Karpas-422 (cell line): ENCODE data around the gene ST3GAL3. TPM values are rescaled to one million over a fixed set of nuclear protein-coding genes. Genes with fewer than 3 reads are reported as not detected.

ENCODE experiments used
- DNase-seq: peaks from one replicate; pipeline ENCODE4 v3.0.0-alpha.2; 2015
- H2AFZ ChIP-seq: fragments of 200-600 bp; sonication (generic); 2 replicates; pipeline ENCODE4 v1.6.1; 2014; ENCODE audit warnings: antibody characterized with exemption, low read length, mixed read lengths
- H3K27ac ChIP-seq: fragments of 200-600 bp; sonication (generic); 2 replicates; pipeline ENCODE4 v1.5.1; 2014; ENCODE audit warnings: mild to moderate bottlenecking, low read length, moderate library complexity
- H3K27me3 ChIP-seq: fragments of 200-600 bp; sonication (generic); 2 replicates; pipeline ENCODE4 v1.6.1; 2014; ENCODE audit warnings: low read length, mixed read lengths
- H3K36me3 ChIP-seq: fragments of 200-600 bp; sonication (generic); 2 replicates; pipeline ENCODE4 v1.6.1; 2014; ENCODE audit warnings: low read length, mixed read lengths; ENCODE audit not compliant: insufficient read depth
- H3K4me1 ChIP-seq: fragments of 200-600 bp; sonication (generic); 2 replicates; pipeline ENCODE4 v1.6.1; 2014; ENCODE audit warnings: mild to moderate bottlenecking, low read length, mixed read lengths
- H3K4me2 ChIP-seq: fragments of 200-600 bp; sonication (generic); 2 replicates; pipeline ENCODE4 v1.6.1; 2014; ENCODE audit warnings: low read length, low read depth, mild to moderate bottlenecking; ENCODE audit not compliant: poor library complexity, severe bottlenecking
- H3K4me3 ChIP-seq: fragments of 200-600 bp; sonication (generic); 2 replicates; pipeline ENCODE4 v1.5.1; 2014; ENCODE audit warnings: mild to moderate bottlenecking, antibody characterized with exemption, low read length, mixed read lengths
- H3K79me2 ChIP-seq: fragments of 200-600 bp; sonication (generic); 2 replicates; pipeline ENCODE4 v1.6.1; 2014; ENCODE audit warnings: mild to moderate bottlenecking, low read length, mixed read lengths
- H3K9ac ChIP-seq: fragments of 200-600 bp; sonication (generic); 2 replicates; pipeline ENCODE4 v1.6.0; 2014; ENCODE audit warnings: low read length
- H3K9me2 ChIP-seq: fragments of 200-600 bp; sonication (generic), shearing (Covaris generic); replicated peaks from 2 replicates; pipeline ENCODE4 v1.6.0; 2014; ENCODE audit warnings: mild to moderate bottlenecking, low read length, moderate library complexity; ENCODE audit not compliant: insufficient read depth
- H3K9me3 ChIP-seq: fragments of 300-700, 200-600 bp; sonication (generic); 2 replicates; pipeline ENCODE4 v1.6.1; 2014; ENCODE audit warnings: low read length, mixed read lengths
- H4K20me1 ChIP-seq: fragments of 200-600 bp; sonication (generic); 2 replicates; pipeline ENCODE4 v1.6.1; 2014; ENCODE audit warnings: mild to moderate bottlenecking, antibody characterized with exemption, low read length, low read depth; ENCODE audit not compliant: insufficient read depth
- total RNA-seq: library from RNA; depleted of rRNA; stranded (reverse); fragments of >200 nt; shearing (Covaris generic); gene quantifications from 2 replicates; pipeline ENCODE4 v1.2.3, GENCODE V29; 2014; ENCODE audit warnings: low replicate concordance

The ST3GAL3 gene
- total RNA-seq, 1 experiment from 2014 or later = 33.1 TPM

- Histone ChIP-seq H3K4me2 (peak overlapping the region; percentile 98), H3K4me1 (peaks cover 33% of the 10 kb centered on the region), H3K9me2 (no peaks in the 10 kb centered on the region), H3K9ac (peak overlapping the region; percentile 96), H3K27ac (peak overlapping the region; percentile 80), H3K9me3 (no peaks in the 10 kb centered on the region), H3K79me2 (peaks cover 49% of the 10 kb centered on the region), H3K4me3 (peak overlapping the region; percentile 96), H2AFZ (no peak overlapping the region), H4K20me1 (no peaks in the 10 kb centered on the region), H3K27me3 (no peaks in the 10 kb centered on the region), H3K36me3 (peaks cover 27% of the 10 kb centered on the region; the same call in 1 of the 2 replicates)
- peak; percentile 62 for DNase-seq
Measured at GRCh38 chr1:43705982-43706597, 1.2 kb upstream of the ST3GAL3 start.

- peak; percentile 75 for DNase-seq
- no peaks in the 10 kb centered on the region for H3K27me3 ChIP-seq
- peaks cover 38% of the 10 kb centered on the region for H3K4me1 ChIP-seq
- H4K20me1 ChIP-seq = no peaks in the 10 kb centered on the region
- peak overlapping the region; percentile 80 for H3K27ac ChIP-seq
- peak overlapping the region; percentile 98 for H3K4me2 ChIP-seq
- H3K9me2 ChIP-seq = no peaks in the 10 kb centered on the region
- peaks cover 55% of the 10 kb centered on the region for H3K79me2 ChIP-seq
- peak overlapping the region; percentile 96 for H3K4me3 ChIP-seq
- H3K36me3 ChIP-seq = peaks cover 20% of the 10 kb centered on the region; the same call in 1 of the 2 replicates
- H3K9me3 ChIP-seq = no peaks in the 10 kb centered on the region
- peak overlapping the region; percentile 96 for H3K9ac ChIP-seq
- no peak overlapping the region; the same call in 1 of the 2 replicates for H2AFZ ChIP-seq
Measured at GRCh38 chr1:43706598-43707189, 642 bp upstream of the ST3GAL3 start.

- Histone ChIP-seq H3K36me3 (peaks cover 16% of the 10 kb centered on the region; the same call in 1 of the 2 replicates), H4K20me1 (no peaks in the 10 kb centered on the region), H3K4me1 (peaks cover 38% of the 10 kb centered on the region), H2AFZ (peak overlapping the region; percentile 64; the same call in 1 of the 2 replicates), H3K27ac (peak overlapping the region; percentile 66), H3K79me2 (peaks cover 68% of the 10 kb centered on the region), H3K9me2 (no peaks in the 10 kb centered on the region), H3K9ac (peak overlapping the region; percentile 96), H3K4me2 (peak overlapping the region; percentile 90), H3K27me3 (no peaks in the 10 kb centered on the region), H3K4me3 (peak overlapping the region; percentile 96), H3K9me3 (no peaks in the 10 kb centered on the region)
- DNase-seq = peak; percentile 66
Measured at GRCh38 chr1:43708002-43708410, 670 bp downstream of the ST3GAL3 start.

GRCh38 chr1:43711049-43711448, 3.7 kb downstream of the ST3GAL3 start:
- Histone ChIP-seq H3K9me2 (no peaks in the 10 kb centered on the region), H3K4me2 (no peak overlapping the region), H3K27ac (no peak overlapping the region), H3K9ac (no peak overlapping the region), H3K79me2 (peaks cover 90% of the 10 kb centered on the region), H3K27me3 (no peaks in the 10 kb centered on the region), H2AFZ (no peak overlapping the region), H3K36me3 (0 out of 2 replicates have a peak, but pooled peaks cover 5% of the 10 kb centered on the region), H4K20me1 (no peaks in the 10 kb centered on the region), H3K4me1 (peaks cover 23% of the 10 kb centered on the region), H3K9me3 (no peaks in the 10 kb centered on the region), H3K4me3 (no peak overlapping the region)
- no peak for DNase-seq

- H3K4me3 ChIP-seq = no peak overlapping the region
- H3K36me3 ChIP-seq = peaks cover 8% of the 10 kb centered on the region; the same call in 1 of the 2 replicates
- no peaks in the 10 kb centered on the region for H3K9me2 ChIP-seq
- H3K9ac ChIP-seq = no peak overlapping the region
- H4K20me1 ChIP-seq = no peaks in the 10 kb centered on the region
- peaks cover 90% of the 10 kb centered on the region for H3K79me2 ChIP-seq
- DNase-seq = no peak
- H3K4me2 ChIP-seq = no peak overlapping the region
- no peak overlapping the region; the same call in 1 of the 2 replicates for H3K27ac ChIP-seq
- H3K4me1 ChIP-seq = peaks cover 17% of the 10 kb centered on the region
- no peaks in the 10 kb centered on the region for H3K9me3 ChIP-seq
- no peaks in the 10 kb centered on the region for H3K27me3 ChIP-seq
- H2AFZ ChIP-seq = no peak overlapping the region
Measured at GRCh38 chr1:43711524-43712386, 4.4 kb downstream of the ST3GAL3 start.

- Histone ChIP-seq H3K79me2 (peaks cover 65% of the 10 kb centered on the region), H3K4me2 (no peak overlapping the region), H3K4me1 (no peaks in the 10 kb centered on the region; the same call in 1 of the 2 replicates), H3K9me2 (no peaks in the 10 kb centered on the region), H3K27me3 (no peaks in the 10 kb centered on the region), H3K9ac (no peak overlapping the region), H2AFZ (no peak overlapping the region), H3K4me3 (no peak overlapping the region), H3K27ac (no peak overlapping the region), H4K20me1 (no peaks in the 10 kb centered on the region), H3K36me3 (peaks cover 8% of the 10 kb centered on the region; the same call in 1 of the 2 replicates), H3K9me3 (no peaks in the 10 kb centered on the region)
- DNase-seq = no peak
Measured at GRCh38 chr1:43716559-43717281, 9.4 kb downstream of the ST3GAL3 start.

GRCh38 chr1:43719063-43719462, 11.7 kb downstream of the ST3GAL3 start:
- H4K20me1 ChIP-seq = no peaks in the 10 kb centered on the region
- H3K79me2 ChIP-seq = peaks cover 56% of the 10 kb centered on the region
- no peak overlapping the region for H3K4me3 ChIP-seq
- no peak overlapping the region for H3K9ac ChIP-seq
- no peak overlapping the region for H2AFZ ChIP-seq
- no peak for DNase-seq
- no peak overlapping the region for H3K4me2 ChIP-seq
- H3K9me3 ChIP-seq = no peaks in the 10 kb centered on the region
- H3K27ac ChIP-seq = no peak overlapping the region
- H3K36me3 ChIP-seq = peaks cover 3% of the 10 kb centered on the region; the same call in 1 of the 2 replicates
- no peaks in the 10 kb centered on the region for H3K27me3 ChIP-seq
- H3K9me2 ChIP-seq = no peaks in the 10 kb centered on the region
- no peaks in the 10 kb centered on the region for H3K4me1 ChIP-seq
